SKM-1 treated with dmso at 0.1 percent for 144 hours (cell line): ENCODE data around the gene MIS12.

Experiments used
- DNase-seq: peaks from one replicate; lab custom pipeline; 2025; ENCODE audit not compliant: unreplicated experiment; lab: John Stamatoyannopoulos, UW

The MIS12 gene, protein sequence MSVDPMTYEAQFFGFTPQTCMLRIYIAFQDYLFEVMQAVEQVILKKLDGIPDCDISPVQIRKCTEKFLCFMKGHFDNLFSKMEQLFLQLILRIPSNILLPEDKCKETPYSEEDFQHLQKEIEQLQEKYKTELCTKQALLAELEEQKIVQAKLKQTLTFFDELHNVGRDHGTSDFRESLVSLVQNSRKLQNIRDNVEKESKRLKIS

GRCh38 chr17:5486206-5487124, at the start of gene MIS12:
Gene MIS12, plus strand, starts transcription at chr17:5486566. Its CDS starts 2,297 bp downstream, at chr17:5488863.
- DNase-seq = peak; percentile 90

DNA sequence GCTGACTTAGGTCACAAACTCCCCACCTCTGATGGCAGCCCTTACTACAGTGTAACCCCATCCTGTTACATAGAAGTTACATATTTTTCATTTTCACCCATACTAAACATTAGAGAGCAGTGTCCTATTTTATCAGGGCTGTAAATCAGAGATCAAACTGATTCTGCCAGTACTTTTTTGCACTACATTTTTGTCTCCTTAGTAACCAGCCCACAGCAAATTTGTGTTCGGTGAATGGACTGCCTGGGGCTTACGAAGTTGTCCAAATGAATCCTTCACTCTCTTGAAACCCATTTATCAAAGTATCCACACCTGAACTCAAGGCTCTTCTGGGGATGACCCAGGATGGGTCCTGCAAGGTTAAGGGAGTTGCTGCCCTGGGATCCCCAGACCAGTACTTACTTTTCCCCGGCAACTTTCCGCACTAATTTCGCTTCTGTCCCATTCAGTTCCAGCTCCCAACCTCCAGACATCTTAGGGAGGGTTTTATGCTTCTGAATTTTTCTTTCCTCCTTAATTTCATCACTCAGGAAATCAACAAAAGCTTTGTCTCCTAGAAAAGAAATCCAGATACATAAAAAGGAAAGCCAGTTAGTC, 48.5 kb upstream of the MIS12 start:
- DNase-seq = no peak

GRCh38 chr17:5438716-5439445, 47.5 kb upstream of the MIS12 start, which contains the start of gene C1QBP:
Gene C1QBP, minus strand, starts transcription at chr17:5439155. Its CDS starts 82 bp downstream, at chr17:5439073.
- DNase-seq = peak; percentile 78

GRCh38 chr17:5439446-5439764, 47.0 kb upstream of the MIS12 start:
- no peak for DNase-seq

GRCh38 chr17:5443728-5444127, 42.6 kb upstream of the MIS12 start:
- no peak for DNase-seq

DNA sequence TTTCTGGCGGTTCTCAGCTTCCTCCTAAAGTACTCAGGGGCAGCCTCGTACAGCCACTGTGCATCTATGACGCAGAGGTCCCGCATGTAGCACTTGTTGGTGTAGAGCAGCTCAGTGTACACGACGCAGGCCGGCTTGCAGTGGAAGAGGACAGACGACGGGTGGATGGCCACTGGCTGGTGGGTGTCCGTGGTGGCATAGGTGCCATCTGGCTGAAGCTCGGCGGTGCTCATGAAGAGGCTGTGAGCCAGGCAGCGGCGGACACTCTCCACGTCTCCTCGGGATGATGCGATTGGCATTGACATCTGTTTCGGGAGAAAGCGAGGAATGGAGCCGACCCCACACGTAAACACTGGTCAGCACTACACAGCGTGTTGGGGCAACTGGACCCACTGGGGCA, 42.2 kb upstream of the MIS12 start:
- DNase-seq = no peak

- DNase-seq = no peak
These were observed 39.6 kb upstream of the MIS12 start for GRCh38 chr17:5446786-5447185.

GRCh38 chr17:5464717-5465507, 21.5 kb upstream of the MIS12 start:
- DNase-seq = no peak

DNA sequence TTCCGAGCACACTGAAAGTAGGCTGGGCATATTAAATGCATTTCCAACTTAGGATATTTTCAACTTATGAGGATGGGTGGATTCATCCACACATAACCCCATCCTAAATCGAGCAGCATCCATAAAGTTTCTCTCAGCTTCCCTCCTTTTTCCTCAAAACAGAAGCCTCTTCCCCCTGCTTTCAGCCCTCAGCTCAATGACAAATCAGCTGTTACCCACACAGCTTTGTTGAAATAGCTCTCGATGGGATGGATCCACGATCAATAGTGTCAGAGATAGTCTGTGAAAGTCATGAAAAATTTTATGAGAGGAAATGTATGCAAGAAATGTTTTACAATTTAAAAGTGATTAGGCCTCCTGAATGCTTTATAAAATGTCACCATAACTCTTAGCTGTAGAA, 20.1 kb upstream of the MIS12 start:
- DNase-seq = no peak

DNA sequence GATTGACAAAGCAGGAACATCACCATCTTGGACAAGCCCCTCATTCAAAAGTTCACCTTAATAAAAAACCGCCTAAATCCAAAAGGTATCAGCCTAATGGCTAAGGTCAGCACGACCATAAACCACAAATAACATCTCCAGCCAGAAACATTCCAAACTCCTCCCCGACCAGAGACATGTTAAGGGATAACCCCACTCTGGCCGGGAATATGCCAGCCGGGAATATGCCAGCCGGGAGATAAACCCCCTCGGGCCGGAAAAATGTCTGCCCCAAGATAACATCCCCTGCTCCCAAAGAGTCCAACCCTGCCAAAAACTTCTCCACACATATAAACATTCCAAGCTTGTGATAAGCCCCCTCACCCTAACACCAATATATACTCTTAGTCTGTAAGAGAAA, 18.9 kb upstream of the MIS12 start:
- DNase-seq = no peak

GRCh38 chr17:5468075-5468473, 18.3 kb upstream of the MIS12 start:
- DNase-seq = no peak

DNA sequence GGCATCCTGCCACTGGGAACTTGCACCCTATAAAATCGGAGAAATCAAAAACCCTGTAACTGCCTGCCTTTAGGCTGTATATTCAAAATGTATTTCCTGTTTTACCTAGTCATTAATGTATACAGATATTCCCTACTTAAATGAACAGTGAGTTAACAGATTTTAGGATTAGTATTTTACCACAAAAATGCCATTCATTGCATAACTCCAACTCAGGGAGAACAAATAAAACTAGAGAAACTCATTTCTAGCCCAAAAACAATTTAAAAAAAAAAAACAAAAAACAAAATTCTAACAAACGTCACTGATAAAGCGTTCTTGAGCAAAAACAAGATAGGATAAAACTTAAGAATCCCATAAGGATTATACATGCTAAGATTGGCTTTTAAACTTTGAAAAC, 13.9 kb upstream of the MIS12 start:
- no peak for DNase-seq

DNA sequence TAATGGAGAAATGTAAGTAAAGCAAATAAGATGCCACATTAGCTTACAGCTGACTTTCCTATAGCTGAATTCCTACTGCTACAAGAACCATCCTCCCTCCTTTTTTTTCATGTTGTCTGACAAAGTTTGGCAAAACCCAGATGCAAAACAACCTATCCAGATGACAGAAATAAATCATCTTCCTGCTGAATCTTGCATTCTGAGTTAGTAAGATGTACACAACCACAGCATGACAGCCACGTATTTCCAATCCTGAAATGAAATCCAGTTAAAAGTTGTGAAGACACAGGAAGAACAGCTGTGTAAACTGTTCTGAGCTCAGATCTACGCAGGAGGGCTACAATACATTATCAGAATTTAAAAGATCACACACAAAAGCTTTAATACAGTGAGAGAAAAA, 12.5 kb upstream of the MIS12 start:
- DNase-seq = no peak

- no peak for DNase-seq
These were observed 7.4 kb upstream of the MIS12 start for GRCh38 chr17:5478992-5479391.

DNA sequence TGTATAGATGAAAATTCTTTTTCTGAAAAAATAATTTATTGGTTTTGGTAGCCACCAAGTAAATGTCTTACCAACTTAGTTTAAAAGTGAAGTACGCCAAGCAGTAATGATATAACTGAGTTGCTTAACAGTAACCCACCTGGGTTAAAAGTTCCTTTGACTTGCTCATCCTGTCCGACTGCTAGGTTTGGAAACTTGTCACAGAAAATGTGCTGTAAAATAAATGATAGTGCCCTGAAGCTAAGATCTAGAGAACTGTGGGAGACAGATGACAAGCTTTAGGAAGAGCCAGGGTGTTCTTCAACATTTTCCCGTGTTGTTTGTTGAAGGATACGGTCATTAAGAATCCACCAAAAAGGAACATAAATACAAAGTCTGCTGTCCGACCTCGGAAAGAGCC, 5.4 kb upstream of the MIS12 start:
- no peak for DNase-seq

- DNase-seq = no peak
These were observed 4.9 kb upstream of the MIS12 start for GRCh38 chr17:5481451-5481850.

DNA sequence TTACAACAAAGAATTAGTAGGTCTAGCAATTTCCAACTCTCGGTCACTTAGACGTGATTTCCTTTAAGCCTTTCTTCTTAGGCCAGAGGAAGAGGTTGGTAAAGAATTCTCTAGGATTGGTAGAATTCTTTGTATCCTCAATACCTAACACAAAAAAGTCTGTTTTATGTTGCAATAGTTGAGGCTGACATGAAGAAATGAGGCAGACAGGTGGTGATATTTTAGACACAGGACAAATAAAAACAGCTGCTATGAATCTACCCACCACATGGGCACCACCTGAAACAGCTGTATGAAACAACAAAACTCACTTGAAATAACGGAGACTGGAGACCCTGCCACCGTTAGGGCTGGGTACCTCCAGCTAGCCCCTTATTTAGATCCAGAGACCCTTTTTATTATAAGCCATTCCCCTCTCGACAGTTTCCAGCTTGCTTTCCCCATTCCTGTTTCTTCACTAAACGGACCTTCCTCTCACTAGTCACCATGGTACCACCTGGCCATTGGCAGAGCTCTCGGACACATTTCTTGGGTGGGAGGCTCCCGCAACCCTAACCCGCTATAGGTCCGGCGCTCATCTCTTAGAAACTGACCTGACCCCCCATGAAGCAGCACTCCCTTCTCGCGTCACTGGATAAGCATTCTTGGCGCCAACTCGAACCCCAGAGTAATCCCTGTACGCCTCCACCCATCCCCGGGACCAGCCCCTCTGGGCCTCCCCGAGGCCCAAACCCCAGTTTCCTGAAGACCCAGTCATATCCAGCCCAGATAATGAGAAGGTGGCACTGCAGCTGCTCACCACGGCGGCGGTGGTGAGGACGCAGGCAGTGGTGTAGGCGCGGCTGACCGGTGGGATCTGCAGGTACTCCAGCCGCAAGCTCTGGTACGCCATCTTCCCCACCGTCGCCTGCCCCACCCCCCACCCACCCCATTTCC, 828 bp upstream of the MIS12 start, which contains the start of gene DERL2:
Gene DERL2, minus strand, starts transcription at position 909 of the 936 bp plus-strand sequence. Its CDS starts 17 bp downstream, at position 892.
- DNase-seq = no peak

DNA sequence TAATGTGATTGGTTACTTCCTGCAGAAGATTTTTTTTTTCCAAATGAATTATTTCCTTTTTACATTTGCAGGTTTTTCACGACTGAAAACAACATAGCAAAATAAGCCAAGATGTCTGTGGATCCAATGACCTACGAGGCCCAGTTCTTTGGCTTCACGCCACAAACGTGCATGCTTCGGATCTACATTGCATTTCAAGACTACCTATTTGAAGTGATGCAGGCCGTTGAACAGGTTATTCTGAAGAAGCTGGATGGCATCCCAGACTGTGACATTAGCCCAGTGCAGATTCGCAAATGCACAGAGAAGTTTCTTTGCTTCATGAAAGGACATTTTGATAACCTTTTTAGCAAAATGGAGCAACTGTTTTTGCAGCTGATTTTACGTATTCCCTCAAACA, 2.4 kb downstream of the MIS12 start:
- DNase-seq = no peak

- no peak for DNase-seq
These were observed 6.6 kb downstream of the MIS12 start for GRCh38 chr17:5492970-5493369.
